ENCODE results near the gene ZNF35.

GRCh38 chr3:44612678-44613077, 35.9 kb upstream of the ZNF35 start:
- TF ChIP-seq NRF1 (IDR thresholded peaks at IDR 0.05; ENCODE audit: low read depth, low read length): no peak
- no peak for TF ChIP-seq CBX5 (IDR thresholded peaks at IDR 0.05; ENCODE audit: low read depth, low read length)
- no peak for TF ChIP-seq SP2 (IDR thresholded peaks at IDR 0.05; ENCODE audit: low read length)
- no peak for TF ChIP-seq EZH2 (IDR thresholded peaks at IDR 0.05; ENCODE audit: low read depth, low read length, severe bottlenecking)
- TF ChIP-seq EGR1 (IDR thresholded peaks at IDR 0.05; ENCODE audit: borderline replicate concordance, low read depth, low read length): no peak
- no peak for TF ChIP-seq CTCF (IDR thresholded peaks at IDR 0.05; ENCODE audit: control extremely low read depth in 1 of 3, insufficient read depth in 1 of 3, low read depth in 1 of 3, low read length in 3 of 3)
- no peak for TF ChIP-seq SP1 (IDR thresholded peaks at IDR 0.05; ENCODE audit: low read depth, low read length)
- no peak for TF ChIP-seq JUN (IDR thresholded peaks at IDR 0.05; ENCODE audit: low read depth, low read length)
- TF ChIP-seq FOSL1 (IDR thresholded peaks at IDR 0.05; ENCODE audit: insufficient read depth, low read depth, low read length): no peak
- no peak for TF ChIP-seq SUZ12 (IDR thresholded peaks at IDR 0.05; ENCODE audit: low read length)
- TF ChIP-seq POLR2AphosphoS5 (IDR thresholded peaks at IDR 0.05; ENCODE audit: low read depth, low read length): no peak
- TF ChIP-seq YY1 (IDR thresholded peaks at IDR 0.05; ENCODE audit: low read depth, low read length): no peak

Measured in H1 (cell line).